Right lobe of liver (tissue), 6 donors: ENCODE data around the gene PFN3. TPM values are rescaled to one million over a fixed set of nuclear protein-coding genes. Genes with fewer than 3 reads are reported as not detected.
A peak's percentile ranks its signal among the peaks of the same experiment; 100 is the strongest.

Experiments used
- ATAC-seq, 4 donors: fragments of 200-7000 bp; cut with Tn5 transposase; one replicate each; pipeline ENCODE4 v1.9.1; 2020; ENCODE audit warnings: mild to moderate bottlenecking in 4 of 4, moderate library complexity in 4 of 4
- DNase-seq, 3 donors: peaks; one replicate each; pipeline ENCODE4 v3.0.0-alpha.2; 2020
- H3K27ac ChIP-seq, 3 donors: fragments of 200-600 bp; one replicate each; pipeline ENCODE4 v1.8.0; 2022
- H3K27me3 ChIP-seq, 2 donors: fragments of 200-600 bp; one replicate each; pipeline ENCODE4 v1.8.0; 2022
- H3K36me3 ChIP-seq, 4 donors: fragments of 200-600 bp; sonication (generic) in 1 of 4; one replicate each; pipeline versions ENCODE4 v1.5.1 to v1.8.0; 2017 to 2022; ENCODE audit warnings: control low read depth in 1 of 4
- H3K4me1 ChIP-seq, 4 donors: fragments of 200-600 bp; sonication (generic) in 1 of 4; one replicate each; pipeline versions ENCODE4 v1.5.1 to v1.8.0; 2017 to 2022; ENCODE audit warnings: control low read depth in 1 of 4
- H3K4me3 ChIP-seq, 3 donors: fragments of 200-600 bp; one replicate each; pipeline ENCODE4 v1.8.0; 2022
- H3K9me3 ChIP-seq, 4 donors: fragments of 200-600 bp; sonication (generic) in 1 of 4; one replicate each; pipeline versions ENCODE4 v1.5.1 to v1.8.0; 2017 to 2022; ENCODE audit warnings: control low read depth in 1 of 4
- CTCF ChIP-seq, 4 donors: fragments of 200-600 bp in 3 of 4; fragments of 450-650 bp in 1 of 4; IDR thresholded peaks; one replicate each; pipeline versions ENCODE4 v1.5.1 to v1.8.0; 2016 to 2022; ENCODE audit warnings: antibody characterized with exemption in 4 of 4, mild to moderate bottlenecking in 2 of 4
- POLR2A ChIP-seq: fragments of 450-650 bp; IDR thresholded peaks from one replicate; pipeline ENCODE4 v1.6.1; 2017; ENCODE audit warnings: antibody characterized with exemption, mild to moderate bottlenecking
- WGBS: methylation state at CpG from one replicate; pipeline ENCODE4 v1.1.6; 2018; ENCODE audit warnings: low coverage, low lambda C conversion rate; ENCODE audit not compliant: insufficient coverage; ENCODE audit errors: missing lambda C conversion rate; 5-methylcytosine and 5-hydroxymethylcytosine counted together
- intact Hi-C, 2 donors: fragments of 100-400 bp; cut with DNase I; formaldehyde crosslinking; loops; one replicate each; pipeline versions ENCODE4 v1.11.2 to v1.14.1; 2022
- total RNA-seq, 6 experiments: library from RNA; depleted of rRNA in 2 of 6; stranded (reverse); fragments of >200 nt in 2 of 6; fragmentation: NEBNext Ultra II Directional in 3 of 6; extraction: Animal tissue kit (Norgen Biotek cat#: 25700) in 3 of 6; gene quantifications; one replicate each; pipeline versions ENCODE4 v1.1.0 to v1.2.4, GENCODE V29; 2016 to 2023
- donor health status: DM: no; HTN: yes; CAD: no.
- donor health status: DM: no; HTN: no; CAD: no.
- donor health status: DM: no; HTN: no; CAD: no.
- donor health status: DM: no; HTN: yes; CAD: no.
- donor health status: DM: no; HTN: yes; CAD: no.

Gene PFN3
- total RNA-seq, 6 experiments from 2014 or later = not detected

GRCh38 chr5:177440990-177441780 lies 40.7 kb upstream of the PFN3 start:
- Histone ChIP-seq H3K9me3 (no peaks in the 10 kb centered on the region), H3K27me3 (no peaks in the 10 kb centered on the region), H3K4me3 (no peak overlapping the region), H3K4me1 (peaks cover 0 to 2% (median 0%) of the 10 kb centered on the region in 4 donors), H3K36me3 (peaks cover 0 to 4% (median 0%) of the 10 kb centered on the region in 4 donors), H3K27ac (no peak overlapping the region)
- WGBS = 100% methylated on average over 2 of the region's 26 CpGs
- TF ChIP-seq POLR2A = no peak
- TF ChIP-seq CTCF (IDR thresholded peaks at IDR 0.05) = no peak
- ATAC-seq (no peak), DNase-seq (peak in 1 of 3 donors; percentile 45)
- intact Hi-C loops = no loop called here

- 93% methylated on average over 5 of the region's 24 CpGs for WGBS
- intact Hi-C loops = no loop called here
- Histone ChIP-seq H3K9me3 (no peaks in the 10 kb centered on the region), H3K36me3 (peaks cover 0 to 12% (median 0%) of the 10 kb centered on the region in 4 donors), H3K27me3 (no peaks in the 10 kb centered on the region), H3K27ac (no peak overlapping the region), H3K4me3 (no peak overlapping the region), H3K4me1 (no peaks in the 10 kb centered on the region)
- no peak for TF ChIP-seq POLR2A
- no peak for TF ChIP-seq CTCF (IDR thresholded peaks at IDR 0.05)
- DNase-seq (peak in 1 of 3 donors; percentile 45), ATAC-seq (no peak)
Observed at GRCh38 chr5:177440211-177440989, 39.9 kb upstream of the PFN3 start.

GRCh38 chr5:177439518-177440053 lies 39.1 kb upstream of the PFN3 start:
- no peak for TF ChIP-seq CTCF (IDR thresholded peaks at IDR 0.05)
- TF ChIP-seq POLR2A = no peak
- WGBS = 94% methylated on average over 4 of the region's 4 CpGs
- Histone ChIP-seq H3K36me3 (peaks cover 0 to 20% (median 0%) of the 10 kb centered on the region in 4 donors), H3K27ac (no peak overlapping the region), H3K9me3 (no peaks in the 10 kb centered on the region), H3K27me3 (no peaks in the 10 kb centered on the region), H3K4me3 (no peak overlapping the region), H3K4me1 (no peaks in the 10 kb centered on the region)
- no peak for DNase-seq
- no peak for ATAC-seq
- intact Hi-C loops = loop anchor here in 1 of 2 donors (5.0 kb wide), 1 partner anchor 37 kb away; the partner anchor contains the start of gene PFN3

- ATAC-seq = no peak
- Histone ChIP-seq H3K4me1 (no peaks in the 10 kb centered on the region), H3K36me3 (peaks cover 0 to 30% (median 0%) of the 10 kb centered on the region in 4 donors), H3K27me3 (no peaks in the 10 kb centered on the region), H3K9me3 (no peaks in the 10 kb centered on the region), H3K4me3 (no peak overlapping the region), H3K27ac (no peak overlapping the region)
- intact Hi-C loops = loop anchor here in 1 of 2 donors (5.0 kb wide), 1 partner anchor 36 kb away; the partner anchor contains the start of gene PFN3
- WGBS = 83% methylated on average over 1 of the region's 10 CpGs
- peak in 1 of 3 donors; percentile 39 for DNase-seq
- TF ChIP-seq CTCF (IDR thresholded peaks at IDR 0.05) (no peak), POLR2A (no peak)
Observed at GRCh38 chr5:177438468-177438867, 38.0 kb upstream of the PFN3 start.
